Parathyroid adenoma (tissue), 2 donors: ENCODE measurements around the gene CPM.
"Not testable (repeated sequence)": the region's sequence is repeated elsewhere in the genome, so short reads cannot be mapped to it uniquely, and the experiment has no call there.

Experiments
- H2AFZ ChIP-seq: fragments of 300-600 bp; sonication (generic); one replicate; pipeline ENCODE4 v1.7.0; 2017; ENCODE audit warnings: antibody characterized with exemption, mild to moderate bottlenecking
- H3K27ac ChIP-seq: fragments of 300-600 bp; sonication (generic); one replicate; pipeline ENCODE4 v1.7.0; 2017
- H3K27me3 ChIP-seq: fragments of 300-600 bp; sonication (generic); one replicate; pipeline ENCODE4 v1.7.0; 2017; ENCODE audit warnings: low read length; ENCODE audit not compliant: control insufficient read depth, insufficient read depth
- H3K36me3 ChIP-seq: fragments of 300-600 bp; sonication (generic); one replicate; pipeline ENCODE4 v1.7.0; 2017; ENCODE audit warnings: low read length; ENCODE audit not compliant: control insufficient read depth, insufficient read depth
- H3K4me1 ChIP-seq: fragments of 300-600 bp; sonication (generic); one replicate; pipeline ENCODE4 v1.7.0; 2017; ENCODE audit warnings: control low read depth
- H3K4me2 ChIP-seq: fragments of 300-600 bp; sonication (generic); one replicate; pipeline ENCODE4 v1.7.0; 2017; ENCODE audit warnings: low read length
- H3K4me3 ChIP-seq: fragments of 300-600 bp; sonication (generic); one replicate; pipeline ENCODE4 v1.7.0; 2017; ENCODE audit warnings: low read depth, low read length
- H3K79me2 ChIP-seq: fragments of 300-600 bp; sonication (generic); one replicate; pipeline ENCODE4 v1.7.0; 2017; ENCODE audit warnings: control low read depth
- H3K9ac ChIP-seq: fragments of 300-600 bp; sonication (generic); one replicate; pipeline ENCODE4 v1.7.0; 2017; ENCODE audit warnings: mild to moderate bottlenecking
- H3K9me3 ChIP-seq: fragments of 300-600 bp; sonication (generic); one replicate; pipeline ENCODE4 v1.7.0; 2017; ENCODE audit warnings: low read length; ENCODE audit not compliant: control insufficient read depth
- CTCF ChIP-seq: fragments of 300-600 bp; sonication (generic); IDR thresholded peaks from one replicate; pipeline ENCODE4 v1.7.0; 2017; ENCODE audit warnings: antibody characterized with exemption, mild to moderate bottlenecking
- donor health status: primary hyperparathyroidism.

CPM gene

GRCh38 chr12:68807576-68808387 lies 125.2 kb downstream of the CPM start, which contains the start of gene MDM2:
Gene MDM2, plus strand, starts transcription at chr12:68808177. Its CDS starts 301 bp downstream, at chr12:68808478.
- TF ChIP-seq CTCF: peak; percentile 91
- H3K9me3 ChIP-seq: no peaks in the 10 kb centered on the region
- H3K27ac ChIP-seq: peak within 1 kb of the TSS; percentile 89
- H3K27me3 ChIP-seq: no peaks in the 10 kb centered on the region
- H3K79me2 ChIP-seq: no peaks in the 10 kb centered on the region
- H3K36me3 ChIP-seq: no peaks in the 10 kb centered on the region
- H2AFZ ChIP-seq: peak within 1 kb of the TSS; percentile 95
- H3K4me3 ChIP-seq: peak within 1 kb of the TSS; percentile 79
- no peaks in the 10 kb centered on the region for H3K4me1 ChIP-seq
- peak within 1 kb of the TSS; percentile 95 for H3K9ac ChIP-seq
- peak within 1 kb of the TSS; percentile 94 for H3K4me2 ChIP-seq

GRCh38 chr12:68807274-68807575 lies 125.7 kb downstream of the CPM start:
- H3K36me3 ChIP-seq, H3K9me3 ChIP-seq, H3K4me1 ChIP-seq, H3K79me2 ChIP-seq, H3K9ac ChIP-seq, H3K27me3 ChIP-seq: not testable (repeated sequence)
- Histone ChIP-seq H3K27ac (peak overlapping the region; percentile 89), H2AFZ (peak overlapping the region; percentile 95), H3K4me2 (peak overlapping the region; percentile 94), H3K4me3 (peak overlapping the region; percentile 79)

- Histone ChIP-seq H3K4me3 (peak overlapping the region; percentile 79), H3K79me2 (no peaks in the 10 kb centered on the region), H3K9ac (no peak overlapping the region), H3K9me3 (no peaks in the 10 kb centered on the region), H3K36me3 (no peaks in the 10 kb centered on the region), H3K4me1 (no peaks in the 10 kb centered on the region), H3K4me2 (no peak overlapping the region), H2AFZ (peak overlapping the region; percentile 95), H3K27ac (no peak overlapping the region), H3K27me3 (no peaks in the 10 kb centered on the region)
- no peak for TF ChIP-seq CTCF
Measured at GRCh38 chr12:68806488-68807237, 126.3 kb downstream of the CPM start.

- Histone ChIP-seq H3K27ac (no peak overlapping the region), H3K27me3 (no peaks in the 10 kb centered on the region), H3K79me2 (no peaks in the 10 kb centered on the region), H3K4me3 (no peak overlapping the region), H3K36me3 (no peaks in the 10 kb centered on the region), H3K4me2 (no peak overlapping the region), H3K9ac (no peak overlapping the region), H3K9me3 (no peaks in the 10 kb centered on the region), H2AFZ (peak overlapping the region; percentile 21), H3K4me1 (no peaks in the 10 kb centered on the region)
- no peak for TF ChIP-seq CTCF
Measured at GRCh38 chr12:68805592-68806120, 127.3 kb downstream of the CPM start.
